ENCODE measurements around the gene ADORA2A.

Gene ADORA2A

DNA sequence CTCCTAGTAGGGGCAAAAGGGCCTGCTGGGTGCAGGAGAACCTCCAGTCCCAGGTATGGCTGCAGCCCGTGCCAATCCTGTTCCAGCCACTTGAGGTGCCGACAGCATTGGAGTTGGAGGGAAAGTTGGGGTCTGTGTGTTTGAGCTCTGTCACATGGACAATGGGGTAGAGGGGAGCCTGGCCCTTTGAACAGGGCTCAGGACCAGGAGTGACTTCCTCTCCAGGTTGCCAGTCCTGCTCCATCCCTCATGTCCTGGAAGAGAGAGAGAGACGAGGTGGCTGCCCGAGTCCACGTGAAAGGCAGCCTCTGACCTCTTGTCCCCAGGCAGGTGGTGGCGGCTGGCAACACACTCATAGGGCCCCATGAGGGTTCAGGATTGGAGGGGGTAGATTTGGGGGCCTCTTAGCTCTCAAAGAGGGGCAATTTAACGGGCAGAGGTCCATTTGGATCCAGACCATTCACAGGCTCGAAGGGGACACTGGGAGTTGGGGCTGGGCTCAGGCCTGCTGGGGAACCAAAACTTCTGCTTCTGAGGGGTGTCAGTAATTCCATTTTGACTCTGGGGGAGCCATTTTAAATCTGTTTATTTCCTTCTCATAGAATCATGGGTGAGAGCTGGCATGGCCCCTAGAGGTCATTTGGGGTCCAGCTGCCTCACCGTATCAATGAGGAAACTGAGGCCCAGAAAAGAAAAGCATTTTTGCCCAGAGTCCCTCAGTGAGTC lies 4.1 kb downstream of the ADORA2A start:
- TF ChIP-seq, protein P1, sequence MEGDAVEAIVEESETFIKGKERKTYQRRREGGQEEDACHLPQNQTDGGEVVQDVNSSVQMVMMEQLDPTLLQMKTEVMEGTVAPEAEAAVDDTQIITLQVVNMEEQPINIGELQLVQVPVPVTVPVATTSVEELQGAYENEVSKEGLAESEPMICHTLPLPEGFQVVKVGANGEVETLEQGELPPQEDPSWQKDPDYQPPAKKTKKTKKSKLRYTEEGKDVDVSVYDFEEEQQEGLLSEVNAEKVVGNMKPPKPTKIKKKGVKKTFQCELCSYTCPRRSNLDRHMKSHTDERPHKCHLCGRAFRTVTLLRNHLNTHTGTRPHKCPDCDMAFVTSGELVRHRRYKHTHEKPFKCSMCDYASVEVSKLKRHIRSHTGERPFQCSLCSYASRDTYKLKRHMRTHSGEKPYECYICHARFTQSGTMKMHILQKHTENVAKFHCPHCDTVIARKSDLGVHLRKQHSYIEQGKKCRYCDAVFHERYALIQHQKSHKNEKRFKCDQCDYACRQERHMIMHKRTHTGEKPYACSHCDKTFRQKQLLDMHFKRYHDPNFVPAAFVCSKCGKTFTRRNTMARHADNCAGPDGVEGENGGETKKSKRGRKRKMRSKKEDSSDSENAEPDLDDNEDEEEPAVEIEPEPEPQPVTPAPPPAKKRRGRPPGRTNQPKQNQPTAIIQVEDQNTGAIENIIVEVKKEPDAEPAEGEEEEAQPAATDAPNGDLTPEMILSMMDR (IDR thresholded peaks at IDR 0.05; ENCODE audit: insufficient read depth, low read depth, low read length, missing control alignments) = no peak

DNA sequence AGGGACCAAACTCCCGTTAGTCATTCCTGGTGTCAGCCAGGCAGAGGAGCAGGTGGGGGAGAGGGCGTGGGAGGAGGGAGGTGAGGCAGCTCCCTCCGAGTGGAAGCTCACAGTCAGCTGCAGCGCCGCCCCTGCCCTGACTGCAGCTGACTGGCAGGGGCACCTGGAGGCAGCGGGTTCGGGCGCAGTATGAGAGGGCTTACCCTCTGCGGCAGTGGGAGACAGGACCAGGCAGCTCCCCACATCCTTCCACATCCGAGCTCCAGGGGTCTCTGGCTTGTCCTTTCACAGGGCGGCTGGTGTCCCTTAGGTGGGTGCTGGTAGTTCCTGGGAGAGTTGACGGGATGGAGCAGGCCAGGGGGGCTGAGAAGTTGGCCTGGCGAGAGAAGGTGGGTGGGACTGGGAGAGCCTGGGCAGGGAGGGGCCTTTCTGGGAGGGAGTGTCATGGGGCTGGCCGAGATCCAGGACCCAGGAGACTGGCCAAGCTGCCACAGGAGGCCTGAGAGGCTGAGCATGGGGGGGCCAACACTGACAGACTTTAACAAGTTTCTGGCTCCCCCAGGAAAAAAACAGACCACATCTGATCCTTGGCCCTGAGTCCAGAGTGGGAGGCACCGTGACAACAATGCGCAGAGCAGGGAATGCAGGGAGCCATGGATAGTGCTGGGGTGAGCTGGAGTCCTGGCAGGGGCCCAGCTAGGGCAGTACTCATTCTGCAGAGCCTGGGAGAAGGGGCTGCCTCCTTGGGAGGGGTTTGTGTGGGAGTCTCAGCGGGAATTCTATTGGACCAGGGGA lies 4.9 kb downstream of the ADORA2A start:
- no peak overlapping the region for H3K4me3 ChIP-seq (ENCODE audit: low read depth, low read length)
- TF ChIP-seq, protein P1 (IDR thresholded peaks at IDR 0.05; ENCODE audit: insufficient read depth, low read depth, low read length, missing control alignments) = no peak
- DNase-seq (ENCODE audit: low read depth) = no peak

More for the DNA sequence above, 4.1 kb downstream of the ADORA2A start:
- no peak overlapping the region for H3K4me3 ChIP-seq (ENCODE audit: low read depth, low read length)
- DNase-seq (ENCODE audit: low read depth) = no peak

DNA sequence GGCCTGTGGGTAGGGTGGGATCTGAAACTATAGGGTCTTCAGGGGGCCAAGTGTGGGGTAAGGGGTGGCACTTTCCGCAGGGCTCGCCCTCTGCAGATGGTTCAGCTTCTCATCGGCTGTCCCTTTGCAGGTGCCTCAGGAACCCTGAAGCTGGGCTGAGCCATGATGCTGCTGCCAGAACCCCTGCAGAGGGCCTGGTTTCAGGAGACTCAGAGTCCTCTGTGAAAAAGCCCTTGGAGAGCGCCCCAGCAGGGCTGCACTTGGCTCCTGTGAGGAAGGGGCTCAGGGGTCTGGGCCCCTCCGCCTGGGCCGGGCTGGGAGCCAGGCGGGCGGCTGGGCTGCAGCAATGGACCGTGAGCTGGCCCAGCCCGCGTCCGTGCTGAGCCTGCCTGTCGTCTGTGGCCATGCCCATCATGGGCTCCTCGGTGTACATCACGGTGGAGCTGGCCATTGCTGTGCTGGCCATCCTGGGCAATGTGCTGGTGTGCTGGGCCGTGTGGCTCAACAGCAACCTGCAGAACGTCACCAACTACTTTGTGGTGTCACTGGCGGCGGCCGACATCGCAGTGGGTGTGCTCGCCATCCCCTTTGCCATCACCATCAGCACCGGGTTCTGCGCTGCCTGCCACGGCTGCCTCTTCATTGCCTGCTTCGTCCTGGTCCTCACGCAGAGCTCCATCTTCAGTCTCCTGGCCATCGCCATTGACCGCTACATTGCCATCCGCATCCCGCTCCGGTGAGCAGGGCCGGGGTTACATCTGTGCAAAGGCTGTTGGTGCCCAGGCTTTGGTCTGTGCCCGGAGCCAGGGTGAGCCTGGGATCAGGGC lies 5.8 kb downstream of the ADORA2A start:
- TF ChIP-seq, protein P1 (IDR thresholded peaks at IDR 0.05; ENCODE audit: insufficient read depth, low read depth, low read length, missing control alignments) = no peak
- no peak overlapping the region; the same call in 1 of the 2 replicates for H3K4me3 ChIP-seq (ENCODE audit: low read depth, low read length)
- no peak for DNase-seq (ENCODE audit: low read depth)

DNA sequence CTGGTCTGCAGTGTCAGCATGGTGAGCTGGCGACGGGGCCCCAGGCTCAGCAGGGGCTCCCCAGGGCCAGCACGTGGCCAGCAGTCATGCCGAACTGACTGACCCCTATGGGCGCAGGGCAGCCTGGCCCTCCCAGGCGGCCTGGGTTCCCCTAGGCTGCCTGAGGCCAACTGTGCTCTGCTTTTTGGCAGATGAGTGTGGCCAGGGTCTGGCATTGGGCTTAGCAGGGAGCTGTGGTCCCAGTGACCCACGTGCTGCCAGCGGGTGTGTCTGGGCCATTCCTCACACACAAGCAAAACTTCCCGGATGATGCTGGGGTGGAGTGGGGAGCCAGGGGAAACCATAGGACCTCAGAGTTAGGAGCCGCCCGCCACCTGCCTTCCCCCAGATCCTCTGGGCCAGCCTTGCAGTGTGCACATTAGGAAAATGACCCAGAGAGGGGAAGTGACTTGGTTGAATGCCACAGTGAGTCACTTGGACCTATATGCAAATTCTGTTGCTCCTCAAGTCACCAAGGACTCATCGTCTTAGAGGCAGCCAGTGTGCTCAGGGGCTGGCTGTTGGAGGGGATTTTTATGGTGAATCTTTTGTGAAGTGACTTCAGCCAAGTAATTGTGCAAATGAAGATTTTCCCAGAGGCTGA lies 6.5 kb downstream of the ADORA2A start:
- H3K4me3 ChIP-seq (ENCODE audit: low read depth, low read length) = peak overlapping the region; percentile 40
- TF ChIP-seq, protein P1 (IDR thresholded peaks at IDR 0.05; ENCODE audit: insufficient read depth, low read depth, low read length, missing control alignments) = no peak
- DNase-seq (ENCODE audit: low read depth) = peak; percentile 93

DNA sequence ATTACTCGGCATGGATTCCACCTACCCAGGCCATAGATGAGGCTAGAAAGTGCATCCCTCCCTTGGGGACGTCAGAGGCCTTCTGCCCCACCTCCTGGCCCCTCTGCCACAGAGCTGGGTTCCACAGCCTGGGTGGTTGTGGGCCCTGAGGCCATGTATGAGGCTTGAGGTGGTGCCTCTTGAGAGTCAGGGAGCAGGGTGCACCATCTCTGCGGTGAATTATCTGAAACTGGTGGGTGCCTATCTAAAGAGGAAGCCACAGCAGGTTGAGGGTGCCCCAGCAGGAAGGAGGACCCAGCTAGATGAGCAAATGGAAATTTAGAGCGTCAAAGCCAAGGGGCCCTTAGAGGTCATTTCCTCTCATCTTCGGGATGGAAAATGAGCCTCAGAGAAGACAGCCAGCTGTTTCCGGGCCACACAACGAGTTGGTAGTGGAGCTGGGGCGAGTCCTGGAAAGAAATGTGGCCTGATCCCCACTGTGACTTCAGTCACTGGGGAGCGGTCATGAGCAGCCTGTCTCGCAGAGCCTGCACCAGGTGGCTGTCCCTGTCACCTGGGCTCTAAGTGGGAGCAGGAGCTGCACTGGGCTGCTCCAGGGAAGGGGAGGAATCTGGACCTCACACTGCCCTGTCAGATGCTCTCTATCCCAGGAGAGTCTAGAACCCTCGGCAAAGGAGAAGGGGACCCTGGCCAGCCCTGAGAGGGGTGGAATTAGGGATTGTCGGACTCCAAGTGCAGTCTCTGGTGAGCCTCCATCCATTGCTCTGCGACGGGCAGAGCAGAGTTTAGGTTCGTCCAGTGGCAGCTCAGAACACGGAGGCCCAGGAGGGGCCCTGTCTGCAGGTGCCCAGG lies 7.3 kb downstream of the ADORA2A start:
- TF ChIP-seq, protein P1 (IDR thresholded peaks at IDR 0.05; ENCODE audit: insufficient read depth, low read depth, low read length, missing control alignments) = no peak
- H3K4me3 ChIP-seq (ENCODE audit: low read depth, low read length) = peak overlapping the region; percentile 40
- peak; percentile 91 for DNase-seq (ENCODE audit: low read depth)

DNA sequence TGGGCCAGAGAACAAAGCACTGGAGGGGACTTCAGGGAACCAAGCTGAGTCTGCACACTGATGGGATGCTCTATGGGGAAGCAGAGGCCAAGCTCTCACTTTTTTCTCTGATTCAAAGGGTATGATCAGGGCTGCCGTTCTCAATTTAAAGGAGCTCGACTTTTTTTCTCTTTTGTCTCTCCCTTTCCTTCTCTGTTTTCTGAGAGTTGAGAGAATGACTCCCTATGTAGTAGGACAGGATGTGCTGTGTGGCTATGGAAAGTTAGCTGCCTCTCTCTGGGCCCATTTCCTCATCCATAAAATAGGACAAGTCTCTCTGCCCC lies 7.9 kb downstream of the ADORA2A start:
- peak overlapping the region; percentile 40 for H3K4me3 ChIP-seq (ENCODE audit: low read depth, low read length)
- no peak for DNase-seq (ENCODE audit: low read depth)
- TF ChIP-seq, protein P1 (IDR thresholded peaks at IDR 0.05; ENCODE audit: insufficient read depth, low read depth, low read length, missing control alignments) = no peak
